ENCODE data around the gene NAPEPLD. TPM values are rescaled to one million over a fixed set of nuclear protein-coding genes. Genes with fewer than 3 reads are reported as not detected.

Gene NAPEPLD
- total RNA-seq, 1 donor from 2014 or later, result 7.6 TPM

GRCh38 chr7:103129702-103130549 is 19.0 kb downstream of the NAPEPLD start:
- FAIRE-seq (no peak), DNase-seq (ENCODE audit: low read depth) (no peak)
- H3K4me1 Mint-ChIP-seq (ENCODE audit: low read depth, unreplicated experiment), result no peaks in the 10 kb centered on the region
- H3K4me3 ChIP-seq (ENCODE audit: insufficient read depth, low read depth, low read length), result no peak overlapping the region
- no peaks in the 10 kb centered on the region for H3K9me3 ChIP-seq (ENCODE audit: insufficient read depth, low read depth, low read length)
- no peak overlapping the region for H3K4me3 Mint-ChIP-seq (ENCODE audit: unreplicated experiment)
- no peak overlapping the region for H3K9ac ChIP-seq (ENCODE audit: low read length)
- H3K4me2 ChIP-seq (ENCODE audit: low read length), result no peak overlapping the region
- H3K27me3 Mint-ChIP-seq (ENCODE audit: low read depth, unreplicated experiment), result no peaks in the 10 kb centered on the region
- no peaks in the 10 kb centered on the region for H3K27me3 ChIP-seq (ENCODE audit: insufficient read depth, low read length)
- no peak for TF ChIP-seq EZH2 (IDR thresholded peaks at IDR 0.05; ENCODE audit: insufficient read depth, low read length)
- TF ChIP-seq CTCF (IDR thresholded peaks at IDR 0.05; ENCODE audit: insufficient read depth, low read depth, low read length), result no peak
- H3K79me2 ChIP-seq (ENCODE audit: insufficient read depth, low read length), result peaks cover 6% of the 10 kb centered on the region
- H3K4me1 ChIP-seq (ENCODE audit: insufficient read depth, low read length), result no peaks in the 10 kb centered on the region
- no peaks in the 10 kb centered on the region for H3K9me3 Mint-ChIP-seq (ENCODE audit: unreplicated experiment)
- no peaks in the 10 kb centered on the region for H3K36me3 Mint-ChIP-seq (ENCODE audit: low read depth, unreplicated experiment)
- H3K27ac ChIP-seq (ENCODE audit: low read depth, low read length), result no peak overlapping the region
- H4K20me1 ChIP-seq (ENCODE audit: insufficient read depth, low read length), result peaks cover 8% of the 10 kb centered on the region
- no peak overlapping the region for H3K27ac Mint-ChIP-seq (ENCODE audit: unreplicated experiment)
- H3K36me3 ChIP-seq (ENCODE audit: insufficient read depth, low read length), result peaks cover 9% of the 10 kb centered on the region
- H2AFZ ChIP-seq (ENCODE audit: low read depth, low read length), result no peak overlapping the region

- Mint-ChIP-seq H3K4me3 (ENCODE audit: unreplicated experiment) (no peak overlapping the region), H3K27me3 (ENCODE audit: low read depth, unreplicated experiment) (no peaks in the 10 kb centered on the region), H3K9me3 (ENCODE audit: unreplicated experiment) (no peaks in the 10 kb centered on the region), H3K4me1 (ENCODE audit: low read depth, unreplicated experiment) (no peaks in the 10 kb centered on the region), H3K36me3 (ENCODE audit: low read depth, unreplicated experiment) (no peaks in the 10 kb centered on the region), H3K27ac (ENCODE audit: unreplicated experiment) (no peak overlapping the region)
- peaks cover 9% of the 10 kb centered on the region for H3K36me3 ChIP-seq (ENCODE audit: insufficient read depth, low read length)
- H3K9ac ChIP-seq (ENCODE audit: low read length), result no peak overlapping the region
- no peaks in the 10 kb centered on the region for H4K20me1 ChIP-seq (ENCODE audit: insufficient read depth, low read length)
- no peak overlapping the region for H3K4me3 ChIP-seq (ENCODE audit: insufficient read depth, low read depth, low read length)
- TF ChIP-seq CTCF (IDR thresholded peaks at IDR 0.05; ENCODE audit: insufficient read depth, low read depth, low read length) (no peak), EZH2 (IDR thresholded peaks at IDR 0.05; ENCODE audit: insufficient read depth, low read length) (no peak)
- H2AFZ ChIP-seq (ENCODE audit: low read depth, low read length), result no peak overlapping the region
- no peaks in the 10 kb centered on the region for H3K9me3 ChIP-seq (ENCODE audit: insufficient read depth, low read depth, low read length)
- DNase-seq (ENCODE audit: low read depth), result no peak
- no peak overlapping the region for H3K27ac ChIP-seq (ENCODE audit: low read depth, low read length)
- no peak for FAIRE-seq
- no peaks in the 10 kb centered on the region for H3K4me1 ChIP-seq (ENCODE audit: insufficient read depth, low read length)
- no peak overlapping the region for H3K4me2 ChIP-seq (ENCODE audit: low read length)
- peaks cover 11% of the 10 kb centered on the region for H3K79me2 ChIP-seq (ENCODE audit: insufficient read depth, low read length)
- no peaks in the 10 kb centered on the region for H3K27me3 ChIP-seq (ENCODE audit: insufficient read depth, low read length)
Measured at GRCh38 chr7:103127006-103127405, 21.9 kb downstream of the NAPEPLD start.

DNA sequence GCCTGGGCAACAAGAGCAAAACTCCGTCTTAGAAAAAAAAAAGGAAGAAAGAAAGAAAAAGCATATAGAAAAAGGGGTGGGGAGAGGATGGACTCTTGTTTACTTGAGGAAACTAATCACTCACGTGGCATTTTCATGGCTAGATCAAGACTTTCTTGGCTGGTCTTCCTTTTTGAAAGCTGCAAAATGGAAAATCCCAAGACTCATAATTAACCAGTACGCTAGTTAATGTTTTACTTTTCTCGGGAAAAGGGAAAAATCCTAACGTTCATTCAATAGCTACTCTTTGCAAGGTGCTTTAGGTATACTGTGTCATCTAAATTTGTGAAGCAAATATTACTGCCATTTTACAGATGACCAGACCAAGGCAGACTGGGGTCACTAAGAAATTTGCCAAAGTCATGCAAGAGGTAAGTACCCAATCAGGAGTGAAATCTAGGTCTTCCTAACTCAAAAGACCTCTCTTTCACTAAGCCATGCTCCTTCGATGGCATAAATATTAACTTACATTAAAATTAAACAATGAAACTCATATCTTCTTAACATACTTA is 24.4 kb downstream of the NAPEPLD start:
- no peak overlapping the region for H3K4me3 Mint-ChIP-seq (ENCODE audit: unreplicated experiment)
- no peak overlapping the region for H3K4me2 ChIP-seq (ENCODE audit: low read length)

More for the DNA sequence above, 24.4 kb downstream of the NAPEPLD start:
- Histone ChIP-seq H3K27ac (ENCODE audit: low read depth, low read length) (no peak overlapping the region), H3K36me3 (ENCODE audit: insufficient read depth, low read length) (peaks cover 9% of the 10 kb centered on the region), H3K4me1 (ENCODE audit: insufficient read depth, low read length) (no peaks in the 10 kb centered on the region), H4K20me1 (ENCODE audit: insufficient read depth, low read length) (no peaks in the 10 kb centered on the region), H3K9me3 (ENCODE audit: insufficient read depth, low read depth, low read length) (no peaks in the 10 kb centered on the region), H3K4me3 (ENCODE audit: insufficient read depth, low read depth, low read length) (no peak overlapping the region), H3K27me3 (ENCODE audit: insufficient read depth, low read length) (no peaks in the 10 kb centered on the region), H2AFZ (ENCODE audit: low read depth, low read length) (no peak overlapping the region), H3K9ac (ENCODE audit: low read length) (no peak overlapping the region), H3K79me2 (ENCODE audit: insufficient read depth, low read length) (peaks cover 8% of the 10 kb centered on the region)
- FAIRE-seq, result no peak
- H3K27ac Mint-ChIP-seq (ENCODE audit: unreplicated experiment), result no peak overlapping the region
- H3K36me3 Mint-ChIP-seq (ENCODE audit: low read depth, unreplicated experiment), result peaks cover under 1% of the 10 kb centered on the region
- no peak for TF ChIP-seq CTCF (IDR thresholded peaks at IDR 0.05; ENCODE audit: insufficient read depth, low read depth, low read length)
- no peak for TF ChIP-seq EZH2 (IDR thresholded peaks at IDR 0.05; ENCODE audit: insufficient read depth, low read length)
- peaks cover 3% of the 10 kb centered on the region for H3K4me1 Mint-ChIP-seq (ENCODE audit: low read depth, unreplicated experiment)
- no peak for DNase-seq (ENCODE audit: low read depth)
- no peaks in the 10 kb centered on the region for H3K9me3 Mint-ChIP-seq (ENCODE audit: unreplicated experiment)
- H3K27me3 Mint-ChIP-seq (ENCODE audit: low read depth, unreplicated experiment), result no peaks in the 10 kb centered on the region

Measured in astrocyte (in vitro differentiated cells and primary cell).